ENCODE data around the gene CLK3. TPM values are rescaled to one million over a fixed set of nuclear protein-coding genes. Genes with fewer than 3 reads are reported as not detected.

CLK3 gene
- total and polyA plus RNA-seq, 2 of the 13 experiments (the other 11 are each of a cell fraction or from before 2014, with no cell fraction given), result 41.5 to 82.0 TPM

DNA sequence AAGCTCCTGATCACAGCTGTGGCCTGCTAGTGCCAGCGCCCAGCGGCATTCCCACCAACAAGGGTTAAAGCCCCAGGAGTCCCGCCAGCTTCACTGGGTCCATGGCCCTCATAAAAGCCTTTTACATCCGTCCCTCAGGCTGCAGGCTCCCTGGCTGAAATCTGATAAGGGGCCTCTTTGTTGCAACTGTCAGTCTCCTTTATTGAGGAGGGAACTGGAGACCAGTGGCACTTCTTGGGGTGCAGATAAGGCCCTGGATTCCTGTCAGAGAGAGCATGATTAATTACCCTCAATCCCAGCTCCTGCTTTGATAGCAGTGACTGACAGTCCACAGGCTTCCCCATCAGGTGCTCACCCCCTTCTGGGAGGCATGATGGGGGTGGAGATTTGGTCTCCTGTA lies 30.9 kb upstream of the CLK3 start:
- TF ChIP-seq ZNF451 (CRISPR knock-in tag; IDR thresholded peaks at IDR 0.05), result no peak
- TF ChIP-seq ZNF256 (CRISPR knock-in tag; conservative IDR thresholded peaks at IDR 0.05), result no peak
- no peak for TF ChIP-seq TBX2 (CRISPR knock-in tag; IDR thresholded peaks at IDR 0.05; ENCODE audit: borderline replicate concordance)
- TF ChIP-seq SAP130 (CRISPR knock-in tag; IDR thresholded peaks at IDR 0.05; ENCODE audit: low read depth), result no peak
- TF ChIP-seq, protein P1, sequence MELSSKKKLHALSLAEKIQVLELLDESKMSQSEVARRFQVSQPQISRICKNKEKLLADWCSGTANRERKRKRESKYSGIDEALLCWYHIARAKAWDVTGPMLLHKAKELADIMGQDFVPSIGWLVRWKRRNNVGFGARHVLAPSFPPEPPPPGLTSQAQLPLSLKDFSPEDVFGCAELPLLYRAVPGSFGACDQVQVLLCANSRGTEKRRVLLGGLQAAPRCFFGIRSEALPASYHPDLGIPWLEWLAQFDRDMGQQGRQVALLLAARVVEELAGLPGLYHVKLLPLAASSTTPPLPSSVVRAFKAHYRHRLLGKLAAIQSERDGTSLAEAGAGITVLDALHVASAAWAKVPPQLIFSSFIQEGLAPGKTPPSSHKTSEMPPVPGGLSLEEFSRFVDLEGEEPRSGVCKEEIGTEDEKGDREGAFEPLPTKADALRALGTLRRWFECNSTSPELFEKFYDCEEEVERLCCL (CRISPR knock-in tag; IDR thresholded peaks at IDR 0.05; ENCODE audit: borderline replicate concordance), result no peak
- no peak for TF ChIP-seq ZNF331 (CRISPR knock-in tag; IDR thresholded peaks at IDR 0.05)
- TF ChIP-seq, protein P2, sequence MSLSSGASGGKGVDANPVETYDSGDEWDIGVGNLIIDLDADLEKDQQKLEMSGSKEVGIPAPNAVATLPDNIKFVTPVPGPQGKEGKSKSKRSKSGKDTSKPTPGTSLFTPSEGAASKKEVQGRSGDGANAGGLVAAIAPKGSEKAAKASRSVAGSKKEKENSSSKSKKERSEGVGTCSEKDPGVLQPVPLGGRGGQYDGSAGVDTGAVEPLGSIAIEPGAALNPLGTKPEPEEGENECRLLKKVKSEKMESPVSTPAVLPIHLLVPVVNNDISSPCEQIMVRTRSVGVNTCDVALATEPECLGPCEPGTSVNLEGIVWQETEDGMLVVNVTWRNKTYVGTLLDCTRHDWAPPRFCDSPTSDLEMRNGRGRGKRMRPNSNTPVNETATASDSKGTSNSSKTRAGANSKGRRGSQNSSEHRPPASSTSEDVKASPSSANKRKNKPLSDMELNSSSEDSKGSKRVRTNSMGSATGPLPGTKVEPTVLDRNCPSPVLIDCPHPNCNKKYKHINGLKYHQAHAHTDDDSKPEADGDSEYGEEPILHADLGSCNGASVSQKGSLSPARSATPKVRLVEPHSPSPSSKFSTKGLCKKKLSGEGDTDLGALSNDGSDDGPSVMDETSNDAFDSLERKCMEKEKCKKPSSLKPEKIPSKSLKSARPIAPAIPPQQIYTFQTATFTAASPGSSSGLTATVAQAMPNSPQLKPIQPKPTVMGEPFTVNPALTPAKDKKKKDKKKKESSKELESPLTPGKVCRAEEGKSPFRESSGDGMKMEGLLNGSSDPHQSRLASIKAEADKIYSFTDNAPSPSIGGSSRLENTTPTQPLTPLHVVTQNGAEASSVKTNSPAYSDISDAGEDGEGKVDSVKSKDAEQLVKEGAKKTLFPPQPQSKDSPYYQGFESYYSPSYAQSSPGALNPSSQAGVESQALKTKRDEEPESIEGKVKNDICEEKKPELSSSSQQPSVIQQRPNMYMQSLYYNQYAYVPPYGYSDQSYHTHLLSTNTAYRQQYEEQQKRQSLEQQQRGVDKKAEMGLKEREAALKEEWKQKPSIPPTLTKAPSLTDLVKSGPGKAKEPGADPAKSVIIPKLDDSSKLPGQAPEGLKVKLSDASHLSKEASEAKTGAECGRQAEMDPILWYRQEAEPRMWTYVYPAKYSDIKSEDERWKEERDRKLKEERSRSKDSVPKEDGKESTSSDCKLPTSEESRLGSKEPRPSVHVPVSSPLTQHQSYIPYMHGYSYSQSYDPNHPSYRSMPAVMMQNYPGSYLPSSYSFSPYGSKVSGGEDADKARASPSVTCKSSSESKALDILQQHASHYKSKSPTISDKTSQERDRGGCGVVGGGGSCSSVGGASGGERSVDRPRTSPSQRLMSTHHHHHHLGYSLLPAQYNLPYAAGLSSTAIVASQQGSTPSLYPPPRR (CRISPR knock-in tag; IDR thresholded peaks at IDR 0.05; ENCODE audit: borderline replicate concordance), result no peak
- TF ChIP-seq, protein P3, sequence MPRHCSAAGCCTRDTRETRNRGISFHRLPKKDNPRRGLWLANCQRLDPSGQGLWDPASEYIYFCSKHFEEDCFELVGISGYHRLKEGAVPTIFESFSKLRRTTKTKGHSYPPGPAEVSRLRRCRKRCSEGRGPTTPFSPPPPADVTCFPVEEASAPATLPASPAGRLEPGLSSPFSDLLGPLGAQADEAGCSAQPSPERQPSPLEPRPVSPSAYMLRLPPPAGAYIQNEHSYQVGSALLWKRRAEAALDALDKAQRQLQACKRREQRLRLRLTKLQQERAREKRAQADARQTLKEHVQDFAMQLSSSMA (CRISPR knock-in tag; IDR thresholded peaks at IDR 0.05), result no peak
- Histone ChIP-seq H3K36me3 (replicated peaks in 1 of 2; ENCODE audit: control insufficient read depth in 1 of 2, insufficient read depth in 2 of 2, low read length in 2 of 2) (peaks cover 4 to 6% of the 10 kb centered on the region in 2 experiments; a peak in 3 of 5 replicates), H3K4me1 (ENCODE audit: insufficient read depth, low read length) (no peaks in the 10 kb centered on the region), H3K27ac (ENCODE audit: extremely low read length, insufficient read depth, low read length) (no peak overlapping the region), H3K79me2 (ENCODE audit: insufficient read depth, low read length) (no peaks in the 10 kb centered on the region), H3K9ac (ENCODE audit: insufficient read depth, low read depth, low read length) (no peak overlapping the region), H3K4me2 (ENCODE audit: low read depth, low read length) (no peak overlapping the region), H3K9me3 (ENCODE audit: low read length) (no peaks in the 10 kb centered on the region), H2AFZ (ENCODE audit: low read length) (no peak overlapping the region), H3K27me3 (ENCODE audit: control insufficient read depth in 1 of 2, insufficient read depth in 2 of 2, low read length in 2 of 2) (no peaks in the 10 kb centered on the region), H4K20me1 (ENCODE audit: insufficient read depth, low read length) (no peaks in the 10 kb centered on the region), H3K4me3 (replicated peaks in 1 of 3; ENCODE audit: insufficient read depth in 1 of 3, low read depth in 2 of 3, low read length in 3 of 3) (no peak overlapping the region)
- no peak for DNase-seq (ENCODE audit: low spot score)
- WGBS (ENCODE audit: low lambda C conversion rate), result 89% methylated on average over 4 of the region's 4 CpGs
- no peak for FAIRE-seq
- ChIA-PET CTCF (ENCODE audit: low intra/inter-chr PET ratio, low total read pairs) (no interaction called here), POLR2A (no interaction called here)
- no TSS peak for BruUV-seq (replicated peaks)
- no peak for ATAC-seq
- in situ Hi-C loops (cut with HindIII; ENCODE audit: extremely low pct_ligation_motif_present, low pct_unique_long_range_greater_than_20kb) (no loop called here), intact Hi-C loops (cut with micrococcal nuclease; ENCODE audit: unreplicated experiment) (no loop called here)
